ENCODE results near the gene ZNF513. TPM values are rescaled to one million over a fixed set of nuclear protein-coding genes. Genes with fewer than 3 reads are reported as not detected.

The ZNF513 gene
- total RNA-seq, 1 experiment from 2014 or later: 7.6 TPM

DNA sequence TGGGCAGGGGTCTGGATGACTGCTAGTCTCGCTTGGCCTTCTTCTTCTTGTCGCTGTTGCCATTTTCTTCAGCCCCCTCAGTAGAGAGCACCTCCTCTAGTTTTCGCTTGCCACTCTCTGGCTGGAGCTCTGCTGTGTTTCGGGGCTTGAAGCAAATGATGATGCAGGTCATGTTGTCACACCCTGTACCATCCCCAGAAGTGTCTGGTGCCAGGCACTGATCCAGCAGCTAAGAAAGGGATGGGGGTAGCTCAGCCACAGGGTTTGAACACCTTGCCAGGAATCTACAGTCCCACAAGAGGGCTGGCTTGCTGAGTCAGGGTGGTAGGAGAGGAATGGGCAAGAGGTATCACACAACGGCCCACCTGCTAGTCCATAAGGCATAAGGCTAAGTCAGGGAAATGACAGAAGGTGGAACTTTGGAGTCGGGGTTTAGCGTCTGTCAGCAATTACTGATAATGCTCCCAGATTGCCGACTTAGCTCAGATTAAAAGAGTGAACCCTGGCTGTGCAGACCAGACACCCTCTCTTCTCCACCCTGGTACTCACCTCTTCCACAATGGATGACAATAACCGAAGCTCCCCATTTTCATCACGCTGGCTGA is 1.1 kb upstream of the ZNF513 start:
- DNase-seq (ENCODE audit: low read depth): no peak

DNA sequence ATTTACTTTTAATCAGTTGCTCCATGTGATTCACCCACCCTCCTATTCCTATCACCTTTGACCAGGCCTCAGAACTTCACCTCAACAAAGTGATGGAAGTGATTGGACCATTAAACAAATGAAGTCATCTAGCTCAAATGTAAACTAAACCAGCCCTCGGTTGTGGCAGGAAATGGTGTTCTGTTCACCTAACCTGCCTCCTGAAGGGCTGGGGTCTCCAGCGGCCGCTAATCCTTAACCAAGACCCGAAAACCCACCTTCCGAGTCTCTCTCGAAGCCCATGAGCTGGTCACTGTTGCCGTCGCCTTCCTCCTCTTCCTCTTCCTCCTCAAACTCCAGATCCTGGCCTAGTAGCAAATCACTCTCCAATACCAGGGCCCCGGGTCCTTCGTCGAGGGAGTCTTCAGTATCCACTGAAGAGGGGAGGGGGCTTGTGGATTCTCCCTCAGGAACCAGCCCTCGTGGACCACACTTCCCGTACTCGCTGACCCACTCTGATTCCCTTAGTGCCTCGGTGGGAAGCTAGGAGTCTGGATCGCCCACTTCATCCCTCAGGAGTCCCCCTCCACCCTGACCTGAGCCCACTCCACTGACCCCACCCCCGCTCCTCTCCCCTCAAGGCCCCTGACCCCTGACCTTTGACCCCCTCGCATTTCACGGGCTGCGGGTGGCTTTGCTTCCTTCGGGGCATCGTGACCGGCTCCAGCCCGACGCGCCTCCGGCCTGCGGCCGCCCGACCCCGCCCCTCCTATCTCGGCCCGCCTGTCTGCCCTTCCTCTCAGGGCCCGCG is 503 bp downstream of the ZNF513 start:
- DNase-seq (ENCODE audit: low read depth): peak; percentile 67

DNA sequence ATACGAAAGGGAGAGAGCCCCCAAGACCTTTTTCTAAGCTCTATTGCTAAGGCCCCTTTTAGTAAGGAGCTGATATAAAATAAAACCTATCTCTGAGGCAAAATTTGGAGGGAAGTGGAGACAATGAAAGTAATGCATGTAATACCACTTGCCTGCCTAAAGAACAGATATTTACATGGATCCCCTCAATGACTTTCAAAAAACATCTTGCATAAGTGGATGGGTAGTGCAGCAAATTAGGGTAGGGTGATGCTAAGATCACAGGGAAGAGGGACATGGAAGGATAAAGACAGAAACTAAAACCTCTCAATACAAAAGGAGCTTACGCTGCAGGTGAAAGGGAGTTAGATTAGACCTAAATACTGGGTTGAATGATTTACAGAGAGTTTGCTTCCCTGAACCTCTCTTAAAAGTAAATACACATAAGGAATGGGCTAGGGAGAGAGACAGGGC is 1.1 kb downstream of the ZNF513 start:
- DNase-seq (ENCODE audit: low read depth): no peak

DNA sequence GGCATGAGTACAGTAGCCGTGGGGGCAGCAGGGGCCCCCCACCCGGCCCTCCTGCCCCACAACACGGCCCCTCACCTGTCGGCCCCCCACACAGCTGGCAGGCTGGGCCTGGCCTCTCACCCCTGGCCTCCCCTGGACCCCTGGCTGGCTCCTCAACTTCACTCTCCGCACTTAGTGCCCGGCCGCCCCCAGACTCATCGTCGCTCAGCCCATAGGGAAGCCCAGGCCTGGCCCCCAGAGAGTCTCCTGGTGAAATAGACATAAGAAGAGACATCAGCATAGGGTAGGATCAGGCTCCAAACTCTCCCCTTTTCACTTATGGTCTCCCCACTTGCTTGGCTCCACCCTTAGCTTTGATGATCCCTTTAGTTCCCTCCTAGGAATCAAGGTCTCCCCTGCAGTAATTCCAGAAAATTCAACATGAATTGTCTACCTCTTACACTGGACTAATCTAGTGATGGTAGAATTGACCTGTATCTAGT is 1.7 kb downstream of the ZNF513 start:
- DNase-seq (ENCODE audit: low read depth): no peak

DNA sequence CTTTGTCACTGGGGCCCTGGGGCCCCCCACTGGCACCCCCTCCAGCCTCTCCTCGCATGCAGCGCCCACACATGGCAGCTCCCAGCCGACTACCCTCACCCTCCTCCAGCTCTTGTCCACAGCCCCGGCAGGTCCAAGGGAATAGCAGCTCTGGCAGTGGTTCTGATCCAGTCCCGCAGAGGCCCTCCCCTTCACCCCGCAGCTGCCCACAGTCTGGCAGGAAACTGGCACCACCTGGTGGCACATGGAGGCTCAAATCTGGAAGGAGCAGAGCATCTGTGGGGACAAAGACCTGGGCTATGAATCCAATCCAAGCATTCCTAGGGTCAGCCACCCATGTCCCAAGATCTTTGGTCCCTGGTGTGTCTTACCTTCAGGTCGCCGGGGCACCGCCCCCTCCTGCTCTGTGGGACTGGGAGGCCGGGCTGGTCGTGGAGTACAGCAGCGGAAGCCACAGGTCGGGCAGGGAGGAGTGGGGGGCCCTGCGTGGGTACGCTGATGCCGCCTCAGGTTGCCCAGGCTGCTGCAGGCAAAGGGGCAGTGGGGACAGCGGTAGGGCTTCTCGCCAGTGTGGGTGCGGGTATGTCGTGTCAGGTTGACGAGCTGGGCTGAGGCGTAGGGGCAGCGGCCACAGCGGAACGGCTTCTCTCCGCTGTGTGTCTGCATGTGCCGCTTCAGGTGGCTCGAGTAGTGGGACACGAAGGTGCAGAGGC is 2.3 kb downstream of the ZNF513 start:
- peak; percentile 33 for DNase-seq (ENCODE audit: low read depth)

DNA sequence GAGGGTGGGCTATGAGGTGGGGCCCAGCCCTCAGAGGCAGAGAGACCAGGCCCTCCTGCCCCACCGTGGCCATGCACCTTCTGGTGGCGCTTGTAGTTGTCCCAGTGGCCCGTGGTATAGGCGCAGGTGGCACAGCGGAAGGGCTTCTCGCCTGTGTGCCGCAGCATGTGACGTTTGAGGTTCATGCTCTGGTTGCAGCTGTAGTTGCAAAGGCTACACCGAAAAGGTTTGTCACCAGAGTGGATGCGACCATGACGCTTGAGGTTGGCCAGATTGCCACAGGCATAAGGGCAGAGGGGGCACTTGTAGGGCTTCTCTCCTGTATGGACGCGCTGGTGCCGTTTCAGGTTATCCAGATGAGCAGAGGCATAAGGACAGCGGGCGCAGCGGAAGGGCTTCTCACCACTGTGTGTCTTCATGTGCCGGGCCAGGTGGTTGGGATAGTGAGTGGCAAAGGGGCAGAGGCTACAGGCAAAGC is 2.9 kb downstream of the ZNF513 start:
- DNase-seq (ENCODE audit: low read depth): no peak

DNA sequence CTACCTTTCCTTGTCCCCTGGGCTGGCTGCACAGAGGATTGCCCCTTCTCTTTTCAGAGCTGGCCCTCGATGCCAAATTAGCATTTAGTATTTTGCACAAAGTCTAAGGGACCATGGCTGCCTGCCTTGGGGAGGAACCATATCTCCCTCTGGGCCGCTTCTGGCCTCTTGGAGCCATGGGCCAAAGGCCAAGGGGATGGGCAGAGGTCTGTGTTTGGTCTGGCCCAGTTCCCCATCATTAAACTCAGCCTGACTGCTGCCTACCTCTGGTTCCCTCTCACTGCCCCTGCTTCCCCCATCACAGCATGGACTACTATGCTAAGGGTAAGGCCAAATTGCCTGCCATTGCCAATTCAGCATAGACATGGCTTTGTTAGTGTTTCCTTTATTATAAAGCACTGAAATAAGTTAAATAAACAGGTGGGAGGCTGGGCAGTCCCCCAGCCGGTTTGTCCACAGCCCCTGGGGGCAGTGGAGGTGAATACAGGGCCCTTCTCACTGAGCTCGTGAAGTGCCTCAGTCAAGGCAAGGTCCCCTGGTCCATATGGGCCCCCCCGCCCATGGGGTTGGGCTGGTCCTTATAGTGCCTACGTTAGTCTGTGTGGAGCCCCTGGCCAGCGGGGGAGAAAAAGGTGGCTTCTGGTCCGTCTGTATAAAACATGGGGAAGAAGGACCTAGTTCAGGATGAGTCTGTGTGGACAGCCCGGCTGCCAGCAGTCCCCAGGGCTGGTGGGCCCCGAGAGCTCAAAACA is 3.5 kb downstream of the ZNF513 start:
- no peak for DNase-seq (ENCODE audit: low read depth)

DNA sequence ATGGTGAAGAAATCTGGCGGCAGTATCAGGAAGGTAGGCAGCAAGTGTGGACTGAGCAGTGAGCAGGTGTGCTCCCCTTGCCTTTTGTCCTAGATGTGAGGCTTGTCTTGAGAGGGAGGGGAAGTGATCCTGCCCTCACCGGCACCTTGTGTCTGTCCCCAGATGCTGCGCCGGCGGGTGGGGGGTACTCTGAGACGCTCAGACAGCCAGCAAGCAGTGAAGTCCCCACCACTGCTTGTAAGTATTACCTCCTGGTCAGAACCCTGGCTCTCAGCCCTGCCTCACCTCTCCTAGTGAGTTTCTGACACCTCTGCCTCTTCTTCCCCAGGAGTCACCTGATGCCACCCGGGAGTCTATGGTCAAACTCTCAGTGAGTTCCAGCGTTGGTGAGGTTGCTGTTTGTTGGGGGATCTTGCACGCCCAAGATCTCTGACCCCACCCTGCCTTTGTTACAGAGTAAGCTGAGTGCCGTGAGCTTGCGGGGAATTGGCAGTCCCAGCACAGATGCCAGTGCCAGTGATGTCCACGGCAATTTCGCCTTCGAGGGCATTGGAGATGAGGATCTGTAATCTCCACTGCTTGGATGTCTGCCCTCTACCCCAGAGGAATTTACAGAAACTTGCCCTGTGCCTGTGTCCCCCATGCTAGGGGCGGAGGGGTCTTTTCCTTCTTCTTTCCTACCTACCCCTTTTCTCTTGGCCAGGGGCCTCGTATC is 4.2 kb downstream of the ZNF513 start:
- no peak for DNase-seq (ENCODE audit: low read depth)

DNA sequence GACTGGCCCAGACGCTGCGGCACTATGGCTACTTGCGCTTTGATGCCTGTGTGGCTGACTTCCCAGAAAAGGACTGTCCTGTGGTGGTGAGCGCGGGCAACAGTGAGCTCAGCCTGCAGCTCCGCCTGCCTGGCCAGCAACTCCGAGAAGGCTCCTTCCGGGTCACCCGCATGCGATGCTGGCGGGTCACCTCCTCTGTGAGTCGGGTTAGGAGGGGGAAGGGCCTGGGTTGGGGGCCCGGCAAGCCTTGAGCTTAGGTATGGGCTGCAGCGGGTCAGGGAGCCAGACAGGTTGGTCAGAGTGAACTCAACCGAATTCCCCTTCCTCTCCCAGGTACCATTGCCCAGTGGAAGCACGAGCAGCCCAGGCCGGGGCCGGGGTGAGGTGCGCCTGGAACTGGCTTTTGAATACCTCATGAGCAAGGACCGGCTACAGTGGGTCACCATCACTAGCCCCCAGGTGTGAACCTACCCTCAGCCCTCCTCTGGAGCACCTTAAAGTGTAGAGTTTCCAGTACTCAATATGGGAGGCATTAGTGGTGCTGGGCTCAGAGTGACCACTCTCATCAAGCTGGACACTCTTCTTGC is 4.9 kb downstream of the ZNF513 start:
- DNase-seq (ENCODE audit: low read depth): no peak

DNA sequence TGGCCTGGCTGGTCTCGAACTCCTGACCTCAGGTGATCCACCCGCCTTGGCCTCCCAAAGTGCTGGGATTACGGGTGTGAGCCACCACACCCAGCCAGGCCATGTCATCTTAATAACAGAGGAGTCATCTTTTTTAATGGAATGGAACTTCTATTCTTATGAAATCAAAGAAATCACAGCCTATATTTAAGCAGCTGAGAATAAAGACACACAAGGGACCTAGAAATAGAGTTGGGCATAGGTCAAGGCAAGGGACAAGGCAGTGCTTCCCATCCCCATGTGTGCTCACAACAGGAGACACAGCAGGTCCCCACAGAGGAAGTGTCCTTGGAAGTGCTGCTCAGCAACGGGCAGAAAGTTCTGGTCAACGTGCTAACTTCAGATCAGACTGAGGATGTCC is 7.0 kb downstream of the ZNF513 start:
- DNase-seq (ENCODE audit: low read depth): no peak

DNA sequence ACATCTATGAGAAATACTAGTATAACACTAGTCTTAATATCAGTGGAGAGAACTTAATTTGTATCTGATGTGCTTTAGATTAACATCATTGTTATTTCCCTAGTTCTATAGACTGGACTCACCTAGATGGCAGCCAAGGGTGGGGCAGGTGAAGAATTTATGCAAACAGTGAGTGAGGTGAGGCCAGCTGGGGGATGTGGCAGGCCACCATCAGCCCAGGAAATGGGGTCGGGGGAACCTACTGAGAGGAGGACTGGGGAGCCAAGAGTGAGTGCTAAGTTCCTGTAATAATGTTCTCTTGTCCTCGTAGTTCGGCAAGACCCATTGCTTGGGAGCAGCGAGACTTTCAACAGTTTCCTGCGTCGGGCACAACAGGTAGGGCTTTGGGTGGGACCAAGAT is 7.6 kb downstream of the ZNF513 start:
- DNase-seq (ENCODE audit: low read depth): no peak

DNA sequence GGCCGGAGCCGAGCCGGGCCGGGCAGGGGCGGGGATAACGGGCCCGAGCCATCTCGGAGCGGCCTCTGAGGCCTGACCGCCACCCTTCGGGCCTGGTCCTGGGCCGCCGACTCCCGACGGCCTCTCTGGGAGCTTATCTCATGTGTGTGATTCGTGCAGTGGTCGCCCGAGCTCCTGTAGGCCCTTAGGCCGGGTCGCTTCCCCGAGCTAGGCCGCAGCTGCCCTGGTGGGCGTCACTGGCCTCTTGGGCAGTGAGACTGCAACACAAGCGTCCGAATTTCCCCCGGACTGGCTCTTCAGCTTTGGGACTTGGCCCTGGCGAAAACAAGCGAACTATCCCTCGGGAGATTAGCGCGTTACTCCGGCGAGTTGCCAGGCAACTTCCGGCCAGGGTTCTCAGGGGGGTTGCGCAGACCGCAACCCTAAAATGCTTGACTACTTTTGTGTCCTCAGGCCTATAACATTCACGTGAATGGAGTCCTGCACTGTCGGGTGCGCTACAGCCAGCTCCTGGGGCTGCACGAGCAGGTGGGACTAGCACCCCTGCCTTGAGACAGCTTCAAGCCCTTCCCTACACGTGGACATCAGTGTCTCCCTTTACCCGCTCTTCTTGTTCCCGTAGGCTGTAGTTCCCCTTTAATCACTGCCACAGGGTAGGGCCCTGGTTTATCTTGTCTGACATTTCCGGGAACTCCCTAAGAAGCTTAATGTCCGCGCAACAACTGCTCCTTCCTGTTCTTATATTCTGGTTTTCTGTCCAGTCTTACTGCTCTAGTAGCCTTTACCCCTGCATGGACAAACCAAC is 9.5 kb downstream of the ZNF513 start:
- DNase-seq (ENCODE audit: low read depth): peak; percentile 55

DNA sequence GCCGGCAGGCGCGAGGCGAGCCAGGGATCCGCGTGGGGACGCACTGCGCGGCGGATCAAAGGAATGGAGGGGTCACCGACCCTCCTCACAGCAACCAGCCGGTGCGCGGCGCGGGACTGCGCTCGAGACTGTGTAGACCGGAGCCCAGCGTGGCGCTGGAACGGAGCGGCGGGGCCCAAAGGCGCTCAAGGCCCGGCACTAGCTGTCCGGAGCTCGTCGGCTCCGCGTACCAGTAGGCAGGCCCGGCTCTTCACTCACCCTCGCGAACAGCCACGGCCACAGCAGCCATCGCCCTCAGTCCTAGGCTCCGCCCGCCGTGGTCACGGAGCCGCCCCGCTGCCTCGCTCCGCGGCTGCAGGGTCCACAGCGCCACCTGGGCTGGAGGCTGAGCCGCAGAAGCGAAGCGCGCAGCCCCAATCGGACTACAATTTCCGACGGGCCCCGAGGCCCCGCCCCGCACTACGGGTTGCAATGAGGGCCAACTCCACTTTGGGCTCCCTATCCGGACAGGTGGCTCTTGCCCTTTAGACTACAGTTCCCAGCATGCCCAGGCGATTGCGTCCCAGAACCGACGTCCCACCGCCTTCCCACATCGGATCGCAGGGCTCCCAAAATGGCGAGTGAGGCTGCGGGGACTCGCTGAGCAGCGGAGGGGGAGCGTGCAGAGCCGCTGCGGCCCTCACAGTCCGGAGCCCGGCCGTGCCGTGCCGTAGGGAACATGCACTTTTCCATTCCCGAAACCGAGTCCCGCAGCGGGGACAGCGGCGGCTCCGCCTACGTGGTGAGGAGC is 10.3 kb downstream of the ZNF513 start, which contains the start of the genes EIF2B4 and SNX17:
Gene EIF2B4, minus strand, starts transcription at position 313 of the 790 bp plus-strand sequence. Its CDS starts 24 bp downstream, at position 289.
Gene SNX17, plus strand, starts transcription at position 591 of the 790 bp plus-strand sequence. Its CDS starts 128 bp downstream, at position 719.
- peak; percentile 98 for DNase-seq (ENCODE audit: low read depth)

DNA sequence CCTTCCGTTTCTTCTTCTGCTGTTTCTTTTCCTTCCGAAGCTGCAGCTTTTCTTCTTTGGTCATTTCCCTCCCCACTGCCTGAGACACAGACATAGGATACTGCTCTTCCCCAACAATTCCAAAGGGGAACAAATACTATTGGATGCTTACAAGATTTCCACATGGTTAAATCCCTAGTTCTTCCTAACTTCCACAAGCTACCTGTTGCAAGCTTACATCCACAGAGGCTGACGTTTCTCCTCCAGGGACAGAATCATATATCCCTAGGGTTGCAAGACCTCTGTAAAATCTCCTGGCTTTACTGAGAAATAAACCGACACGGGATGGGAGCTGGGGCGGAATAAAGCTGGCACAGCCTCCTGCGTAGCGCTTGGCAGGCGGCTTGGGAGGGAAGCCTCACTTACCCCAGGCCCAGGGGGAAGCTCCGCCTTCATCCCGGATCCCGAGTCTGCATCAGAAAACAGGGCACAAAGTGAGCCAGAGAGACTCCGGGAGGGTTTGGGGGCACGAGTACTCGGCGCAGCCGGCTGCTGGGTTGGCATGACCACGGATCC is 11.0 kb downstream of the ZNF513 start:
- peak; percentile 64 for DNase-seq (ENCODE audit: low read depth)

DNA sequence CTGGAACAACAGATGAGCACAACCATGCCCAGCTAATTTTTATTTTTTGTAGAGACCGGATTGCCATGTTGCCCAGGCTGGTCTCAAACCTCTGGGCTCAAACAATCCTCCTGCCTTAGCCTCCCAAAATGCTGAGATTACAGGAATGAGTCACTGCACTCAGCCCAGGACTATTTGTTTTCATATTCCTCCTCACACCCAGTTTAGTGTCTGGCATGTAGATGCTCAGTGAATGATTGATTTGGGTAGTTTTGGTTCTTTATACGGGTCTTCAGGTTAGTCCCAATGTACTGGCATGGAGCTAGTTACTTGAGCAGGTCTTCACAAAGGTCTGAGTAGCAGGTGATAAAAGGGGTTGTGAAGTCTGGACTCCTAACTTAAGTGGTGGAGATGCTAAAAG is 16.6 kb downstream of the ZNF513 start:
- DNase-seq (ENCODE audit: low read depth): no peak

DNA sequence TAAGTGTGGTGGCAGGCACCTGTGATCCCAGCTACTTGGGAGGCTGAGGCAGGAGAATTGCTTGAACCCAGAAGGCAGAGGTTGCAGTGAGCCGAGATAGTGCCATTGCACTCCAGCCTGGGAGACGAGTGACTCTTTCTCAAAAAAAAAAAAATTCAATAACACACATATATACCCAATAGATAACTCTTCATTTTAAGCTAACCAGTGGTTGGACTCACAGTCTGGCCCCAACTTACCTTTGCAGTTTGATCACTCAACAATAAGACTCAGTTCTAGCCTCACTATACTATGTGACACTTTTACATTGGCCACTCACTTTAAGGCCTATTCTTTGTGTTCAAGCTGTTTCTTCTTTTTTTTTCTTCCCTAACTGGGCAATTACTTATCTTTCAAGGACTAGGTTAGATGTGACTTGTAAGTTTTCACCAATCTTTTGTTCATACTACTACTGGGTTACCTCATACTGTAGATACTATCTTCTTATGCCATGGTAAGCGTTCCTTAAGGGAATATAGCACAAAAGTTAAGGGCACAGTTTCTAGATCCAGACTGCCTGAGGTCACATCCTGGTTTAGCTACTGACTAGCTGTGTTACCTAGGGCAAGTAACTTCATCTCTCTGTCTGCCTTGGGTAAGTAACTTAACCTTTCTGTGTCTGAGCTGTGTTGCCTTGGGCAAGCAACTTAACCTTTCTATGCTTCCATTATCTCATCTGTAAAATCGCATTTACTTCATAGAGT is 17.7 kb downstream of the ZNF513 start:
- DNase-seq (ENCODE audit: low read depth): no peak

DNA sequence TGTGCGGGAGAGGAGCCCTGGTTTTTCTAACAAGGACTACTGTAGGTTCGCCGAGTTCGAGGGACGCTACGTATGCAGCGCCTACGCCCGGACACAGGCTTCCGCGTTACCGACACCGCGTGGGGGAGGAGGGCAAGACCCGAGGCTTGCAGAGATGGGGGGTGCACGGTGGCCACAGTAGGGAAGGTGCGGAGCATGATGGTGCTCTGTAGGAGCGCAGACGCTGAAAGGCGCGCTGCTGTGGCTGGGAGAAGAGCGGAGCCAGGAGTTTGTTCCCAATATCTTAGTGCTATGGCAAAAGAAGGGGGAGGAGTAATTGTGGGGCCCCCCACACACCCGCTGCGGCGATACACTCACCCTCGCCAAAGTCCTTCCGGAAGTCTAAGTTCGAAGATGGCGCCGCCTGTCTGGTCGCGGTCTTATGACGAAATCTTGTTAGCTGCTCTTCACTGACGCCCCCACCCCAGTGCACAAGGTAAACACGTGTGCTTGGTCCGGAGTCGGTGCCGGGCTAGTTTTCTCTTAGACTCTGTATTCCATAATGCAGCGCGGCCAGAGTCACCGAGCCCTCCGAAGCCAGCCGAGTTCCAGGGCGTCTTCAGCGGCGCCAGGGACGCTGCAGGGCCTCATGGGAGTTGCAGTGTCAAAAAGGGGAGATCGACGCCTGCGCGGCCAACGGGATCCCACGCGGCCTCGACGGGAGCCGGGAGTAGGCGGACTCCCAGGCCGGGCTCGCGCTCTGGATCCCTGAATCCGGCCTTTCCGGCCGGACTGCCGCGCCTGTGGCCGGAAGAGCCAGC is 24.0 kb downstream of the ZNF513 start, which contains the start of gene GTF3C2:
Gene GTF3C2, minus strand, starts transcription at position 383 of the 800 bp plus-strand sequence. CDS start 13,210 bp downstream, outside the sequence.
- DNase-seq (ENCODE audit: low read depth): peak; percentile 97
